ENCODE results near the gene LRCH1.

The LRCH1 gene

DNA sequence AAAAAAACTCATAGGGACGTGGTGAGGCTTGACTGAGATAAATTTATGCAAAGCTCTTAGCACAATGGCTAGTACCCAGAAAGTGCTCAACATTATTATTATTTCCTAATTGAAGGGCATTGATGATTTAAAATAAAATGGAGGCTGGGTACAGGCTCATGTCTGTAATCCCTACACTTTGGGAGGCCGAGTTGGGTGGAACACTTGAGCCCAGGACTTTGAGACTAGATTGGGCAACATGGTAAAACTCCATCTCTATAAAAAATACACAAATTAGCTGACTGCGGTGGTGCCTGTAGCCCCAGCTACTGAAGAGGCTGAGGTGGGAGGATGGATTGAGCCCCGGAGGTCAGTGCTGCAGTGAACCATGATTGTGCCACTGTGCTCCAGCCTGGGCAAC lies 49.6 kb downstream of the LRCH1 start:
- no peak for DNase-seq (ENCODE audit: low read depth)
- no peak overlapping the region for H3K4me3 ChIP-seq (ENCODE audit: low read depth, low read length)
- TF ChIP-seq, protein P1, sequence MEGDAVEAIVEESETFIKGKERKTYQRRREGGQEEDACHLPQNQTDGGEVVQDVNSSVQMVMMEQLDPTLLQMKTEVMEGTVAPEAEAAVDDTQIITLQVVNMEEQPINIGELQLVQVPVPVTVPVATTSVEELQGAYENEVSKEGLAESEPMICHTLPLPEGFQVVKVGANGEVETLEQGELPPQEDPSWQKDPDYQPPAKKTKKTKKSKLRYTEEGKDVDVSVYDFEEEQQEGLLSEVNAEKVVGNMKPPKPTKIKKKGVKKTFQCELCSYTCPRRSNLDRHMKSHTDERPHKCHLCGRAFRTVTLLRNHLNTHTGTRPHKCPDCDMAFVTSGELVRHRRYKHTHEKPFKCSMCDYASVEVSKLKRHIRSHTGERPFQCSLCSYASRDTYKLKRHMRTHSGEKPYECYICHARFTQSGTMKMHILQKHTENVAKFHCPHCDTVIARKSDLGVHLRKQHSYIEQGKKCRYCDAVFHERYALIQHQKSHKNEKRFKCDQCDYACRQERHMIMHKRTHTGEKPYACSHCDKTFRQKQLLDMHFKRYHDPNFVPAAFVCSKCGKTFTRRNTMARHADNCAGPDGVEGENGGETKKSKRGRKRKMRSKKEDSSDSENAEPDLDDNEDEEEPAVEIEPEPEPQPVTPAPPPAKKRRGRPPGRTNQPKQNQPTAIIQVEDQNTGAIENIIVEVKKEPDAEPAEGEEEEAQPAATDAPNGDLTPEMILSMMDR (IDR thresholded peaks at IDR 0.05; ENCODE audit: control insufficient read depth, extremely low read depth, insufficient read depth): no peak

DNA sequence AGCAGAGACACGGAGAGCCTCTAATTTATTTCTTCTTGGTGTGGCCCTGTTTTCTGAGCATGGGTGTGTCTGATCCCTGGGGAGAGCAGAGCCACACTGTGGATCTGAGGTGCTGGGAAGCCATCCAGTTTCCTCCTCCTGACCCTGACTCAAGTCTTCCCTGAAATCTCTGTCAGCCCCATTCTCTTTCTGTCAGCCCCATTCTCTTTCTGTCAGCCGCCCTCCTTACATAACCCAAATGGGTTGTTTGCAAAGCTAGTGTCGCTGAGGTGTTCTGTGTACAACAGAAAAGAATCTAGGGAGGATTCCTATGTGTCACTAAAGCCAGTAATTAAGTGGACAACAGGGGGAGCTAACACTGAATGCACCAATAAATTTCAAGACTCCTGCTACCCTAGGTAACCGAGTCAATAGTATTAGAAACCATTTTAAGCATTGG lies 50.2 kb downstream of the LRCH1 start:
- DNase-seq (ENCODE audit: low read depth): no peak
- TF ChIP-seq, protein P1 (IDR thresholded peaks at IDR 0.05; ENCODE audit: control insufficient read depth, extremely low read depth, insufficient read depth): peak; percentile 22; the same call in 1 of the 2 replicates

DNA sequence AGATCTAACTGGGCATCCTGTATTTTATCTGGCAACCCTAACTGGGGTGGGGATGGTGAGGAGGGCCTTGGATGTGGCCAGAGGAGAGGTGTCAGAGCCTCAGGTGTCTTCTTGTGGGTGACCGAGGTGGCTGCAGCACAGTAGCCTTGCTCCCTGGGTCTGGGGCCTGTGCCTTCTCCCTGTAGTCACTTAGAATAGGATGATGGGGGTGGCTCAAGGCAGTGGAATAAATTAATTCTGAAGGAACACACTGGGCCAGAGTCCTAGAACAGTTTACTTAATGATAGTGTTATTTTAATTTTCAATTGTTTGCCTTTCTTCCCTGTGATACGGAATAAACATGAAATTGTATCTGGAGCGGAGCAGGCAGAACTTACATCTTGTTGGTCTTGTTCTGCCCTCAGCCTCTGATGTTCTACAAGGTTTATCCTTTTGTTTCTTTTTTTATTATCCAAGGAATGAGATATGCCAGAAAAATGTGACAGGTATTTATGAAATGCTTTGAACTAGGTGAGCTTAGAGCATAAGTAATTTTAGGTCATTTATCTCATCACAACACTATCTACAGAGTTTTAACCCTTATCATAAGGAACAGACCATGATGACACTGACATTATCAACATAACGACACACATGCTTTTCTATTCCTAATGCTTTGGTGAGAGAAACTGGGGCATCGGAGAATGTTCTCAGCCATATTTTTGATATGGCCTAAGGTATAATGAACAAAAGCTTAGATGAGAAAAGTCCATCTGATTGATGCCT lies 51.4 kb downstream of the LRCH1 start:
- TF ChIP-seq, protein P1 (IDR thresholded peaks at IDR 0.05; ENCODE audit: control insufficient read depth, extremely low read depth, insufficient read depth): no peak
- DNase-seq (ENCODE audit: low read depth): peak; percentile 35

More for the DNA sequence above, 50.2 kb downstream of the LRCH1 start:
- no peak overlapping the region for H3K4me3 ChIP-seq (ENCODE audit: low read depth, low read length)

DNA sequence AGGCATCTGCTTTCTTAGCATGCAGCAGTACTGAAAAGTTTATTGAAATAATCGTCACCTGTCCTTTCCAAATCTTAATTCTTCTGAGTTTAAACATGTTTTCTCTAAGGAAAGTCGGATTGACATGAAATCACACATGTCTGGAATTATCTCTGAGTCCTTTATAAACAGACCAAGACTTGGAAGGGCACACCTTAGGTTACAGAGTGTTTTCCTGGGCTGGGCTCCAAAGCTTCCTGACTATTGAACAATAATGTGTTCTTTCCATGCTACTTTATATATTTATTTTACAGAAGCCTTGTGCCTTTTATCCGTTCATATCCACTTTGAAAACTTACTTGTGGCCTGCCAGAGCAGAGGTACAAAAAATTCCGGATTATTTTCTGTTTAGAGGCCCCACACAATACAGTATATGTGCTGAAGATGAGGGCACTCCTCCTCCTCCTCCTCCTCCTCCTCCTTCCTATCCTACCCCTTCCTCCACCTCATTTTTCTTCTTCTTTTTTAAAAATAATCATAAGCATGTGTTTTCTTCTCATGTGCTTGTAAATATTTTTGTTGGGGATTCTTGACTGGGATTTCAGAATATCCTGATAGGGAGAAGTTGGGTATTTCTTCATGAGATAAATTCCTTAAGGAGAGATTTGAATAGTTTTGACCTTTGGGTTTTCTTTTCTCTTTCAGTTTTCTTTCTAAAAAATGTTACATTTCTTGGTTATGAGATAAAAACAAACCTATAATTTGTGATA lies 52.3 kb downstream of the LRCH1 start:
- peak; percentile 87 for DNase-seq (ENCODE audit: low read depth)
- no peak overlapping the region for H3K4me3 ChIP-seq (ENCODE audit: low read depth, low read length)
- TF ChIP-seq, protein P1 (IDR thresholded peaks at IDR 0.05; ENCODE audit: control insufficient read depth, extremely low read depth, insufficient read depth): no peak

More for the DNA sequence above, 51.4 kb downstream of the LRCH1 start:
- H3K4me3 ChIP-seq (ENCODE audit: low read depth, low read length): no peak overlapping the region

DNA sequence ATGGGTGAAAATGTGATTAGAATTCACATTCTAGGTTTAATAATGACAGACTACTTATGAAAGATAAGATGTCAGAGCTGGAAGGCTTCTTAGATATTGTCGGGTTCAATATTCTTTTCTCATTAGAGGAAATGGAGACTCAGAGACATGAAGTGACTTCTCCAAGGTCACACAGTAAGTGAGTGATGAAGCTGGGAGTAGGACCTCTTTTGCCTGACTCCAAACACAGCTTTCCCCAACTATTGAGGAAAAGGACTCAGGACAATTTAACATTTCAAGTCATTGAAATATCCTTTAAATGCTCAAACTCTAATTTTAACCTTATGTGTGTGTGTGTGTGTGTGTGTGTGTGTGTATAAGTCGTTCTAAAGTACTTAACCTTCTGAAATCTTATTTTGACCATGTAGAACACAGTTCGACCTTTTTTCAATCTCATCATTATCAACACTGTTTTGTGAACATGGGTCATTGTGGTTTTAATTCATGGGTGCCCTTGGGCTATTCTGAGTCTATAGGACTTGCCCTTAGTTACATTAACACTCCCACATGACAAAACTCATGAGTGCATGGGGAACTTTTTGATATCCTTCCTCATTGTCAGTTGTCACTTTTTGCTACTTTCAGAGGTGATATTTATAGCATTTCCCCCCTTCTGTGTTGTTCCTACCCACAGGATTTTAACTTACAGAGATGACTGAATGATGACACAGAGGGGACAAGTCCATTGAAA lies 53.0 kb downstream of the LRCH1 start:
- no peak overlapping the region for H3K4me3 ChIP-seq (ENCODE audit: low read depth, low read length)
- TF ChIP-seq, protein P1 (IDR thresholded peaks at IDR 0.05; ENCODE audit: control insufficient read depth, extremely low read depth, insufficient read depth): no peak
- DNase-seq (ENCODE audit: low read depth): no peak

DNA sequence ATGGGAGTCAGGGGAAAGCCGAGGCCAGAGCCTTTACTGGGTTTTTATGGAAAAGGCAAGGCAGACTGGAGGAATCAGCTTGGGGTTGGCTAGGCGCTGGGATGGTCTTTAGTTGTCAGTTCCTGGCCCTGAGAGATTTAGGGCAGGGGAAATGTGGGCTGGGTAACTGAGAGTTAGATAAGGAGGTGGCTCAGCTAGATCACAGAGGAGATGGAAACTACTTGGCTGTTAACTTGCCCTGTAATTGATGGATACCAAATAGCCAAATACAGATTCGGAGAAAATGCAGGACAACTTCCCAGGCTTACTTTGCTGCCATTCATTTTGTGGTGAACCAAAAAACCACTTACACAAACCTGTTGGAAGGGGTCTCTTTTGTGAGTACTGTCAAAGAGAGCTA lies 54.0 kb downstream of the LRCH1 start:
- DNase-seq (ENCODE audit: low read depth): no peak

More for the DNA sequence above, 54.0 kb downstream of the LRCH1 start:
- TF ChIP-seq, protein P1 (IDR thresholded peaks at IDR 0.05; ENCODE audit: control insufficient read depth, extremely low read depth, insufficient read depth): no peak
- no peak overlapping the region for H3K4me3 ChIP-seq (ENCODE audit: low read depth, low read length)

Data from LNCaP clone FGC (cell line).